HG02981 (cell line): ENCODE results near the gene ZNF330.
A peak's percentile ranks its signal among the peaks of the same experiment; 100 is the strongest.

ENCODE experiments used
- ATAC-seq: cut with Tn5 transposase; IDR thresholded peaks from one replicate; pipeline ENCODE4 v1.9.1; 2021; ENCODE audit warnings: mild to moderate bottlenecking, moderate library complexity; ENCODE audit not compliant: unreplicated experiment

The ZNF330 gene

GRCh38 chr4:141229408-141230101 is 8.9 kb downstream of the ZNF330 start:
- ATAC-seq, result peak; percentile 81

DNA sequence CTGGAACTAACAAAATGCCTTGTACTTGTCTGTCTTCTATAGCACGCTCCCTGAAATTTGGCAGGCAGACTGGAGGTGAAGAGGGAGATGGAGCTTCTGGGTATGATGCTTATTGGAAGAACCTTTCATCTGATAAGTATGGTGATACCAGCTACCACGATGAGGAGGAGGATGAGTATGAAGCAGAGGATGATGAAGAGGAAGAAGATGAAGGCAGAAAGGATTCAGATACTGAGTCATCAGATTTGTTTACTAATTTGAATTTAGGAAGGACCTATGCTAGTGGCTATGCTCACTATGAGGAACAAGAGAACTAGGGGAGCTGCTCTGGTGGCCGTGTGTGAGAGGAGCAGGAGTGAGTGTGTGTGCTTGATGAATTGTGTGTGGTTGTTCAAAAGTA is 13.0 kb downstream of the ZNF330 start:
- no peak for ATAC-seq

DNA sequence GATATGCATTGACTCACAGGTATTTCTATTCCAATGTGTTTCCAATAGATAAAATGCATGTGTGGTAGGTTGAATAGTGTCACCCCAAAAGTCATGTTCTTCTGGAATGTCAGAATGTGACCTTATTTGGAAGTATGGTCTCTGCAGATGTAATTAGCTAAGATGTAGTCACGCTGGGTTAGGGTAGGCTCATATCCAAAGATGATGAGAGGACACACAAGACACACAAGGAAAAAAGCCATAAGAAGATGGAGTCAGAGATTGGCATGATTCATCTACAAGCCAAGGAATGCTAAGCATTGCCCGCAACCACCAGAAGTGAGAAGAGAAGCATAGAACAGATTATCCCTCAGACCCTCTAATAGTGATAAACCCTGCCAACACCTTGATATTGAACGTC is 17.5 kb downstream of the ZNF330 start:
- no peak for ATAC-seq

GRCh38 chr4:141240259-141240658 is 19.6 kb downstream of the ZNF330 start:
- ATAC-seq, result no peak

GRCh38 chr4:141240671-141241070 is 20.0 kb downstream of the ZNF330 start:
- ATAC-seq, result no peak

GRCh38 chr4:141241986-141242385 is 21.3 kb downstream of the ZNF330 start:
- ATAC-seq, result no peak

DNA sequence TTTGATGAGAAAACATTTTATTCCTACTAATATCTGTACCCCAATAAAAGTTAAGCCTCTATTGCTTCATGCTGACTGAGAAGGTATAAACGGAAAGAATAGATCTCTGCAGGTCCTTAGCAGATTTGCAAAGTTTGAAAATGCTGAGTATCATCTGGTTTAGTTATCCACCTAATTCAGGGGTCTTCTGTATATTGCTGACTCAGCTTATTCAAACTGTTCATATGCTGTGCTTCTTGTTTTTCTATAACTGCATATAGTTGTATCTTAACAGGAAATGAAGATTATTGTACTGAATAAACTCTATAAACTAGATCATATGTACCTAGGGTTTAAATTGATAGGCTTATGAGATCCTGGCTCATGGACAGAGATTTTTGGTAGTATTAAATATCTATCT is 23.7 kb downstream of the ZNF330 start:
- no peak for ATAC-seq

DNA sequence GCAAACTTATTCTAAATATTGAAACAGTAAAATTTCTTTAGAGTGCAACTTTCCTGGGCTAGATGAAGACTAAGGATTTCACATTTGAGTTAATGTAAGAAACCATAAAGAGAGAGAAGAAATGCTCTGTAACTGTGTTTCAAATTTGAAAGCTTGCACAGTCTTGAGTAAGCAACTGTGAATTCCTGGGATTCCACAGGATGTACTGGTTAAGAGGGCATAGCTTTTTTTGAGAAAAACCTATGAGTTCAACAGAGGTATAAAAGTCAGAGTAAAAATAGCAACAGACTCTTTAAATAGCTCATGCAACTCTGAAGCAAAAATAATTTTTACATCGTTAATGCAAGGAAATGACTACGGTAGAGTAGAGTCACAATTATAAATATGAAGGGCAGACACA is 25.5 kb downstream of the ZNF330 start:
- ATAC-seq, result no peak

DNA sequence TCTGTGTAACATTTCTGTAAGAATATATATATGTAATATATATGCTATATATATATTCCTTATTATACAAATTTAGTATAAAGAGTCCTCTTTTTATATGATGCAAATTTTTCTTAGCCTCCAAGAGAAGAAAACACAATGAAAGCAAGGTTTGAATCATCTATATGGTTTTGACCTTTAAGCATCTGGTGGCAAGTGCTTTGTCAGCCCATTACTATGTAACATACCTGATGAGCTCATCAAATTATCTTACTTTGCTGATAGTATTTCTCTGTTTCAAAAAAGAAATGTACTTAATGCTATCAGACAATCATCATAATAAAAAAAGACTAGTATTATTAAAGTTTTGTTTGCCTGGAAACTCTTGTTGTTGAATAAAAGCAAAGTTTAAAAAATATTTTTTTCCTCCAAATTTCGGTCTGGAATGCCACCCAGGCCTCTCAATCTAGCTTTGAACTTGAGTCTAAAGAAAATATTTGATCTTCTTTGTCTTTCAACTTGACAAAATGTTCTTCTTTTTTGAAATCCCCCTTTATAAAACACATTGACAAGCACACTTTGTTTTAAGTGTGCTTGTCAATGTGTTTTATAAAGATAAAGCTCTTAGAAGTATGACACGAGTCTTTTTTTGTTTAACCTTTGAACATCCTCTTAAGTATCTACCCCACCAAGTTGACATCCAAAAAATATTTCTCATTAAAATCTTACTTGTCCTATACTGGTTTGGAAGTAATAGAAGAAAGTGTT is 26.2 kb downstream of the ZNF330 start:
- no peak for ATAC-seq

- ATAC-seq, result no peak
These were observed 26.7 kb downstream of the ZNF330 start for GRCh38 chr4:141247430-141247780.

DNA sequence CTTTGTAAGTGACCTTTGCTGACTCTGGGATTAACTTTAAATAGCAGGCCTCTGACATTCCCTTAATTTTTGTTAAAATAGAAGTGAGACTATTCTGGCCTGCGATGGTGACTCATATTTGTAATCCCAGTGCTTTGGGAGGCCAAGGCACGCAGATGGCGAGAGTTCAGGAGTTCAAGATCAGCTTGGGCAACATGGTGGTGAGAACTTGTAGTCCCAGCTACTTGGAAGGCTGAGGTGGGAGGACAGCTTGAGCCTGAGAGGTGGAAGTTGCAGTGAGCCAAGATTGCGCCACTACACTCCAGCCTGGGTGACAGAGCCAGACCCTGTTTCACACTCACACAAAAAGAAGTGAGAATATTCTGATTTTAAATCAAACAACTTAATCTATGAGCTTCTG is 27.3 kb downstream of the ZNF330 start:
- no peak for ATAC-seq

- ATAC-seq, result no peak
These were observed 27.8 kb downstream of the ZNF330 start for GRCh38 chr4:141248486-141248885.

DNA sequence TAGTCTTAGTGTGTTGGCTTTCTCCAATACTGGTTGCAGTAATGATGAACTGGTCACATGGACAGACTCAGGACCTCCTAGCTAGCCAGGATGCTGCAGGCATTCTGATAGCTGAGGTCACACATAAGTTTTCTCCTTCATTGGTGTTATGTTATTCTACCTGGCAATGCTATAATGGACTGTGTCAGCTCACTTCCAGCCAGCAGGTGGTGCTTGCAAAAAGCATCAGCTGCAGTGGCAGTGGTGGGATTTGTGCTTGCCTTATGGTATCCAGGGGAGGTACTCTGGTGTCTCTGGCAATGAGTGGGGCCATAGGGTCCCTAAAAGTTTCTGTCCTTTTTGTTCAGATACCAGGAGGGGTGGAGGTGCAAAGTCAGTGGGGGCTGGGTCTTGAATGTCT is 33.6 kb downstream of the ZNF330 start:
- ATAC-seq, result no peak

DNA sequence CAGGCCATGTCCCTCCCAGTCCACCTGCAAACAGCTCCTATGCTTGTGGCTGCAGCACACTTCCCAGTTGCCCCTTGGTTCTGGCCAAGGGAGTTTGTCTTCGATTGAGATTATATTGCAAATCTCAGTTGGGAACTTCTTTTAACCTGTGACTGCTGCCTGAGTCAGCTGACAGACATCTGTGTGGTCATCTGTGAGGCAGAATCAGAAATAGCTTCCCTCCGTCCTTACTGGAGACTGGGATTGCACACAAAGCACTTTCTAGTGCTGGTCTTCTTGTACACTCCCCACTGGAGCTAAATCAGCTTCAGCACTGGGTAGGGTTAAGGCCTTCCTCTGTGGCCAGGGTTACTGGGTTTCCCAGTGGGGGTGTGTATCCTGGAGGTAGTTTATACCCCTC is 34.3 kb downstream of the ZNF330 start:
- no peak for ATAC-seq

DNA sequence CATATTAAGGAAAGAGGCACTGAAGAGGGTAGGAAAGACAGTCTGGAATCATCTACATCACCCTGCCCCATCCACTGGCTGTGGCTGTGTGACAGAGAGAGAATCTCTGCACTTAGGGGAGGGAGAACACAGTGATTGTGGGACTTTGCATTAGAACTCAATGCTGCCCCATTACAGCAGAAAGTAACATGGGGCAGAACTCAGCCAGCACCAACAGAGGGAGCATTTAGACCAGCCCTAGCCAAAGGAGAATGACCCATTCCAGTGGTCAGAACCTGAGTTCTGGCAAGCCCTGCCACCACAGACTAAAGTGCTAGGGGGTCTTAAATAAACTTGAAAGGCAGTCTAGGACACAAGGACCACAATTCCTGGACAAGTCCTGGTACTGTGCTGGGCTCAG is 37.9 kb downstream of the ZNF330 start:
- no peak for ATAC-seq

DNA sequence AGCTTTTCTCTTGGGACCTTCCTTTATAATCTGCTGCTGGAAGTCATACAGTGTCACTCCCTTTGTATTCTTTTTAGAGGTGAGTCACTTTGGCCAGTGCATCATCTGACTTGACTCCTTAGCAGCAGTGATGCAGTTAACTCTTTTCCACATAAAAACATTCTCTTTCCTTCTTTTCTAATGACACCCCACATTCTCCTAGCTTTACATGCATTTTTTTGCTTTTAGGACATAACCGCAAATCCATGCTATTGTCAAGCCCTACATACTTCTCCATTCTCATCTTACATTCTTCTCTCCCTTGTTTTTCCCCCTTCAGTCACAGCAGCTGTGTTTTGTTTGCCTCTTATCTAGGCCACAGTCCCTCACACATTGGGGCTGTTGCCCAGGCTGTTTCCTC is 55.1 kb downstream of the ZNF330 start:
- ATAC-seq, result no peak

DNA sequence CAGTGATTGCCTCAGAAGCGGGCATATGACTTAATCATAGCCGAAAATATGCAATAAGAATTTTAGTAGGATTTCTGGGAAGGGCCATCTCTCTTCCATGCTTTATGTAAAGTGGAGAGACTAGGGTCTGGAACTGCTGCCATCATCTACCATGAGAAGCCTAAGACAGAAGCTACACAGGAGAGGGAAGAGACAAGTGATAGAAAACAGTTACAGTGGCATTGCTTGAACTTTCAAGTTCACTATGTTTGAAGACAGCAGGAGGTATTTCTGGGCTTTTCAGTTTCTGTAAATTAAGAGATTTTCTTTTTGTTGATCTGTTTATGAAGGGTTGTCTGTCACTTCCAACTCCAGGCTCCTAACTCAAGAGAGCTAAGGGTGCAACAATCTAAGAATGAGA is 62.5 kb downstream of the ZNF330 start:
- ATAC-seq, result no peak

DNA sequence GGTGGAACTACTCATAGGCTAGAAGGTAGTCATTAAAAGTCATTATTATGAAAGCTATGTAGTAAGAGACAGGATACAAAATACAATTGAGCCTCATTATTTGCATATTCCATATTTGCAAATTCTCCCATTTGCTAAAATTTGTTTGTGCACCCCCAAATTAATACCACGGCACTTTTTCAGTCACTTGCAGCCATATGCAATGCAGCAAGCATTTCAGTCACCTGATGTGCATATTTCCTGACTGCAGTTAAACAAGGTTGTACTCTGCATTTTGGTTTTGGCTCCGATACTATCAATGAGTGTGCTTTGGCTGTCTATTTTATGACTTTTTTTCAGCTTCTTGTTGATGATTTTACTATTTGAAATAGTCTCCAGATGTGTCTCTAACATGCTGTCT is 62.9 kb downstream of the ZNF330 start:
- no peak for ATAC-seq
